HCT116 (cell line): ENCODE measurements around the gene ABLIM1.

ENCODE experiments used
- CEBPB ChIP-seq: IDR thresholded peaks from 2 replicates; pipeline ENCODE4 v1.6.1; 2012; ENCODE audit warnings: low read depth
- MAX ChIP-seq: IDR thresholded peaks from 2 replicates; pipeline ENCODE4 v1.6.1; 2012
- SIN3A ChIP-seq: IDR thresholded peaks from 2 replicates; pipeline ENCODE4 v1.6.1; 2012; ENCODE audit warnings: low read depth
- TF ChIP-seq, protein P1 (sequence below), 3 experiments: fragments of 200-600 bp in 1 of 3; sonication (generic) in 1 of 3; IDR thresholded peaks in 2 of 3; conservative IDR thresholded peaks in 1 of 3; 2 replicates each; pipeline ENCODE4 v1.5.1; 2012 to 2017; ENCODE audit warnings: low read depth in 2 of 3, low read length in 2 of 3, antibody characterized with exemption in 1 of 3, borderline replicate concordance in 1 of 3, control low read depth in 1 of 3, mild to moderate bottlenecking in 1 of 3, mixed read lengths in 1 of 3, mixed run types in 1 of 3, moderate library complexity in 1 of 3; ENCODE audit not compliant: insufficient read depth in 1 of 3

GRCh38 chr10:114655671-114656070 lies 2.4 kb downstream of the ABLIM1 start:
- TF ChIP-seq, protein P1, sequence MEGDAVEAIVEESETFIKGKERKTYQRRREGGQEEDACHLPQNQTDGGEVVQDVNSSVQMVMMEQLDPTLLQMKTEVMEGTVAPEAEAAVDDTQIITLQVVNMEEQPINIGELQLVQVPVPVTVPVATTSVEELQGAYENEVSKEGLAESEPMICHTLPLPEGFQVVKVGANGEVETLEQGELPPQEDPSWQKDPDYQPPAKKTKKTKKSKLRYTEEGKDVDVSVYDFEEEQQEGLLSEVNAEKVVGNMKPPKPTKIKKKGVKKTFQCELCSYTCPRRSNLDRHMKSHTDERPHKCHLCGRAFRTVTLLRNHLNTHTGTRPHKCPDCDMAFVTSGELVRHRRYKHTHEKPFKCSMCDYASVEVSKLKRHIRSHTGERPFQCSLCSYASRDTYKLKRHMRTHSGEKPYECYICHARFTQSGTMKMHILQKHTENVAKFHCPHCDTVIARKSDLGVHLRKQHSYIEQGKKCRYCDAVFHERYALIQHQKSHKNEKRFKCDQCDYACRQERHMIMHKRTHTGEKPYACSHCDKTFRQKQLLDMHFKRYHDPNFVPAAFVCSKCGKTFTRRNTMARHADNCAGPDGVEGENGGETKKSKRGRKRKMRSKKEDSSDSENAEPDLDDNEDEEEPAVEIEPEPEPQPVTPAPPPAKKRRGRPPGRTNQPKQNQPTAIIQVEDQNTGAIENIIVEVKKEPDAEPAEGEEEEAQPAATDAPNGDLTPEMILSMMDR (IDR thresholded peaks at IDR 0.05 in 2 of 3, conservative IDR thresholded peaks at IDR 0.05 in 1 of 3; ENCODE audit: borderline replicate concordance in 1 of 3, insufficient read depth in 1 of 3, low read depth in 2 of 3, low read length in 2 of 3) = no peak
- TF ChIP-seq CEBPB = no peak
- TF ChIP-seq SIN3A = no peak
- no peak for TF ChIP-seq MAX
